Measurements from ENCODE around the gene ALS2.
"Not testable (repeated sequence)": the region's sequence is repeated elsewhere in the genome, so short reads cannot be mapped to it uniquely, and the experiment has no call there.

The ALS2 gene

DNA sequence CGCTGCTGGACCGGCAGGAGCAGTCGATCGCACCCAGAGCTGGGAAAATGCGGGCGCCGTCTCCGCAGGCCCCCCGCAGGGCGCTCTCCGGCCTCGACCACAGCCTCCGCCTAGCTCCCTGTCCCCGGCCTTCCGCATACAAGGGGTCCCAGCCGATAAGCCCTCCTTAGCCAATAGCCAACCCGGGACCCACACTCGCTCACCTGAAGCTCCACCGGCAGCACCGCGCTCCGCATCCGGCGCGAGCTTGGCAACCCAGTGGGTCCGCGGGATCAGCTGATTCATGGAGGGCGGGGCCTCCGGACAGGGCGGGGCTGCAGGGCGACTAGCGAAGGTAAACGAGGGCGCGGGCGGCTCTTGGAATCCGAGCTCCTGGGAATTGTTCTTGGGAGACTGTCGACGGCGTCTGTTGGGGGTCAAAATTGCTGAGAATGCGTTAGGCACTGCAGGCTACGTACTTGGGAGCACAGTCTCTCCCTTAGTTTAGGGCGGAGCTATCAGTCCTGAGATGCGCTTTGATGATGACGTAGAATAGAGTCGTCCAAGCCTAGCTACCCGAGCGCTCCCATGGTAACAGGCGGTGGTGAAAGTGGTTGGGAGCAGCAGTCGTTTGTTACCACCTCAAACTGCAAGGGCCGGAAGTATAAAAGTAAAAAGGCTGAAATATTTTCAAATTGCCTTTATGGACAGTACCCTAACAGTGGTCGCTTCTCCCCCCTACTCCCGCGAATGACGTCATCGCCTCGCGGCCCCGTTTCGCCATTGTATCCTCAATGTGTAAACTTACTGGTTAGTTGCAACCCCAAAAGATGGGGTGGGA is at the start of gene ALS2:
TSS of gene ALS2 (minus strand) at position 260 of the 820 bp plus-strand sequence. CDS start 12,048 bp downstream, outside the sequence.
- in situ Hi-C loops (cut with MboI; ENCODE audit: low pct_unique_long_range_greater_than_20kb, low sequenced_read_pairs) = no loop called here
- DNase-seq = peak; percentile 97

DNA sequence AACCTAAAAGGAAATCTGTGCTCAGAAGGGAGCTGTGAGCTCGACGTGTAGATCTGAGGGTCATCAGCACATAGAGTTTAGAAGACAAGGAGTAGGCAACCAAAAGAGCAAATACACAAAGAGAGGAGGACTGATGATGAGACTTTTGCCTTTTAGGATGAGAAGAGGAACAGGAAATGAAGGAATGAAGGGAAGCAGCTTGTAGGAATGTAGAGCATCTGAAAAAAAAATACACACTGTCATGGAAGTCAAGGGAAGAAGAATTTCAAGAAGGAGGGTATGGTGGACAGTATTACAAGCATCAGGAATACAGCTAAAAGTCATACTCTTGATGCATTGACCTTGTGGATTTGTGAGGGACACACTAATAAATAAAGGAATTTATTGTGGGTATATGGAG is 47.5 kb upstream of the ALS2 start:
- in situ Hi-C loops (cut with MboI; ENCODE audit: low pct_unique_long_range_greater_than_20kb, low sequenced_read_pairs) = no loop called here
- no peak for DNase-seq

DNA sequence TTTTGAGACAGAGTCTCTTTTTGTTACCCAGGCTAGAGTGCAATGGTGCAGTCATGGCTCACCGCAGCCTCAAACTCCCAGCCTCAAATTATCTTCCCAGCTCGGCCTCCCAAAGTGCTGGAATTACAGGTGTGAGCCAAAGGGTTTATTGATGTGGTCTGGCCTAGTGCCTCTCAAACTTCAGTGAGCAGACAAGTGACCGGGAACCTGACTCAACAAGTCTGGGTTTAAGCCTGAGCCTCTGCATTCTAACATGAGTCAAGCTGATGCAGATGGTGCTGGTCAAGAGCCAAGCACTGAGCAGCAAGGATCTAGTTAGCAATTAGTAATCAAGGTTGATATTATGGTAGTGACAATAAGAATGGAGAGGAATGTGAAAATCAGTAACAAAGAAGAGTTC is 46.9 kb upstream of the ALS2 start:
- DNase-seq = no peak
- in situ Hi-C loops (cut with MboI; ENCODE audit: low pct_unique_long_range_greater_than_20kb, low sequenced_read_pairs) = no loop called here

DNA sequence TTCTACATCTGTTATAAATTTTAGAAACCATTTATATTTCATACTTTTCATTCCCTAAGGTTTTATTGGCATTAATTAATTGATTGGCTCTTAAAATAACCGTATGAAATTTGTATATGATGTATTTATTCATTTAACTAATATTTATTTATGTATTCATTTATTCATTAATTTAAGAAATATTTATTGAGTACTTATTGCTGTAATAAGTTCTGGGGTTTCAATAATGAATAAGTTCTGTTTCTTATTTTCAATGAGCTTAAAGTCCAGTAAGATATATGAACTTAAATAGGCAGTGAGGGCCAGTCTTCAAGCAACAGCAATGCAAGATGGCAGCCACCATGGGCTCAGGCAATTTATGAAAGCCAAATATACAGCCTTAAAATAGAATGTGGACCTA is 43.5 kb upstream of the ALS2 start:
- in situ Hi-C loops (cut with MboI; ENCODE audit: low pct_unique_long_range_greater_than_20kb, low sequenced_read_pairs) = no loop called here
- no peak for DNase-seq

DNA sequence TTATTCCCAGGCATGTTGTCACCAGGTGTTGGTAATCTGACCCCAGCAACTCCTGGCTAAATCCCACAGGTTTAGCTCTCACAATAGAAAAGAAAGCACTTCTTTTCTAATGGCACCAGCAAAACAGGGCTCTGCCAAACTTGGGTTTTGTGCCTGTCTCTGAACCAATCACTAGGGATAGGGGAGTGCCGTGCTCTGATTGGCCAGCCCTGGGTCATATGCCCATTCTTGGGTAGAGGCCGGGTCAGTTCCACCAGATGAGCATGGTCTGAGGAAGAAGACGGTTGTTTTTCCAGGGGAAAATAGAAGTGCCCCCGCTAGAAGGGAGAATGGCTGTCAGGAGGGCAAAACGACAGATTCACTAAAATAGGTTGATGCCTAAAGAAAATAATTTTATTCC is 40.3 kb upstream of the ALS2 start:
- in situ Hi-C loops (cut with MboI; ENCODE audit: low pct_unique_long_range_greater_than_20kb, low sequenced_read_pairs) = no loop called here
- DNase-seq = no peak

DNA sequence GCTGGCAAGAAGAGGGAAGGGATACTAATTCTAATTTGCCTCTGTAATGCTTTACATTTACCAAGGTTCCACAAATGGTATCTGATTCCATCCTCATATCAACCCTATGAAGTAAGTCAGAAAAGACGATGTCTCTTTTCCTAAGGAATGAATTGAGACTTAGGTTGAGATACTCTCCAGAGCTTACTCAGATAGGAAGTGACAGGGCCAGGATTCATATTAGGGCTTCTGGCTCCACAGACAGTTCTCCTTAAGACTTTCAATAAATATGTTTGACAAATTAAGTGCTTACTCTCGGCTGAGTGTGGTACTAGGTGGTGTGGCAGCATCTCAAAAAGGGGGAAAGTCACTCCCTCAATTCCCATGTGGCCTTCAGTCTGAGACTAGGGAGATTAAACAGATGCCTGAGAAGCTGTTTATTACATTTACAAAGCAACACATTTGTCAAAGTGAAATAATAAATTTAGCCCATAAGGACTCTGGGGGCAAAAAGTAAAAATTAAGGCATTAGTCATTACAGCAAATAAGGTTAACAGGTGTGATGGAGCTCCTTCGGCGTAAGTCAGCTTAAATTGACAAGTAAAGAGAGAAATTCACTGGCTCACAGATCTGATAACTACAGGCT is 39.8 kb upstream of the ALS2 start:
- in situ Hi-C loops (cut with MboI; ENCODE audit: low pct_unique_long_range_greater_than_20kb, low sequenced_read_pairs) = no loop called here
- DNase-seq = no peak

DNA sequence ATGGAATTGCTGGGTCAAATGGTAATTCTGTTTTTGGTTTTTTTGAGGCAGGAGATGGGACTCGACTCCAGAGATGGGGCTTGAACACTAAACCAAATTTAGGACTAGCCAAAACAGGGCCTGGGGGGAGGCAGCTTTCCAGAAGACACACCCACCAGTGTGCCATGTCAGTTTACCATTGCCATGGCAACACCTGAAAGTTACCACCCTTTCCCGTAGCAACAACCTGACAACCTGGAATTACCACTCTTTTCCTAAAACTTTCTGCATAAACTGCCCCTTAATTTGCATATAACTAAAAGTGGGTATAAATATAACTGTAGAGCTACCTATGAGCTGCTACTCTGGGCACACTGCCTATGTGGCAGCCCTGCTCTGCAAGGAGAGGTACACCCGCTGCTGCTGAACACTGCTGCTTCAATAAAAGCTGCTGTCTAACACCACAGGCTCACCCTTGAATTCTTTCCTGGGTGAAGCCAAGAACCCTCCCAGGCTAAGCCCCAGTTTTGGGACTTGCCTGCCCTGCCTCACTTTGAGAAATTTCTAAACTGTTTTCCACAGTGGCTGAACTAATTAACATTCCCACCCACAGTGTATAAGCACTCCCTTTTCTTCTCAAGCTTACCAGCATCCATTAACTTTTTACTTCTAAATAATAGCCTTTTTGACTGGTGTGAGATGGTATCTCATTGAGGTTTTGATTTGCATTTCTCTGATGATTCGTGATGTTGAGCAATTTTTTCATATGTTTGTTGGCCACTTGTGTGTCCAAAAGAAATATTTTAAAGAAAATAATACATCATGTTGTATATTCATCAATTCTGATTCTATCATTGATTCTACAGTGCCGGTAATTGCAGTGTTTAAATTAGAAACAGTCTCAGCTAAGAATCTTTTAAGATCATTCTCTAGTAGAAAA is 36.2 kb upstream of the ALS2 start:
- in situ Hi-C loops (cut with MboI; ENCODE audit: low pct_unique_long_range_greater_than_20kb, low sequenced_read_pairs) = no loop called here
- DNase-seq = no peak

DNA sequence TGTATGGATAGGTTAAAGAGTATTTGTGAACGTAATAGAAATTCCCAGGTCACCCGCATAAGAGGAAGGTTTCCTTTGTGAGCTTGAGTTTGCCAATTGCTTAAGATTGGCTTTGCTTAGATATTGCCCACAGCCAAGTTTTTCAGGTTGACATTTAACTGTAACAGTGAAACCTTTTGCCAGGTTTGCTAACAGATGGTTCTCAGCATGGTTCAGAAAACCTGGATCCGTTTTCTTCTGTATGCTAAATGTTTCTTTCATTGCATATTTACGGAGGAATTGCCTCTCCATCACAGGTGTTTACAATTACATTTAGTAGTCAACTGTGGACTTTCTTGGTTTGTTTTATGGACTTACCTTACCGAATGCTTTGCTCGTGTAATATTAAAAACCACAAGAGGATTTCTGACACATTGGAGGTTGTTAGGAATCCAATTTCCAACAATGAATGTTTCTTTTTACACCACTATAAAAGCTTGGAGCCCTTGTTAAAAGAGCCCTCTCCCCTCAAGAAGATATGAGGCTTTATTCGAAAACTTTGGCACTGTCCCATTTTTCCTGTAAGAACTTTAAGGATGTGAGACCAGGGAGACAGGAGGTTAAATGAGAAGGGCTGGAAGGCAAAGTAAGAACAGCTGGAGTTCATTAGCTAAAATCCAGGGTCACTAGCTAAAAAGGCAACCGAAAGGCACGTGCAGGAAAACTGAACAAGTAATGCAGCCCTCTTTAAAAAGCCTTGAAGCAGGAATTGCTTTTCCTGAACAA is 33.4 kb upstream of the ALS2 start:
- in situ Hi-C loops (cut with MboI; ENCODE audit: low pct_unique_long_range_greater_than_20kb, low sequenced_read_pairs) = no loop called here
- DNase-seq = no peak

DNA sequence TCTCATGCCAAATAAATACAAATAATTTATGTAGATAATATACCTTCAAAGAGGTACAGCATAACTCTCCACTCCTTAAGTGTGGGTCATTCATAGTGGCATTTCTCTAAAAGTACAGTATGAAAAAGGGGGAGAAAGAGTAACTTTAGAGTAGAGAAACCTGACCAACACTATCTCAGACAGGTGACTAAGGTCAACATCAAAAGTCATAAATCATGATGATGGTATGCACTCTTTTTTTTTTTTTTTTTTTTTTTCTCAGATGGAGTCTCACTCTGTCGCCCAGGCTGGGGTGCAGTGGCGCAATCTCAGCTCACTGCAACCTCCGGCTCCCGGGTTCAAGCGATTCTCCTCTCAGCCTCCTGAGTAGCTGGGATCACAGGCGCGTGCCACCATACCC is 29.9 kb upstream of the ALS2 start:
- DNase-seq; in situ Hi-C loops (cut with MboI; ENCODE audit: low pct_unique_long_range_greater_than_20kb, low sequenced_read_pairs): not testable (repeated sequence)

DNA sequence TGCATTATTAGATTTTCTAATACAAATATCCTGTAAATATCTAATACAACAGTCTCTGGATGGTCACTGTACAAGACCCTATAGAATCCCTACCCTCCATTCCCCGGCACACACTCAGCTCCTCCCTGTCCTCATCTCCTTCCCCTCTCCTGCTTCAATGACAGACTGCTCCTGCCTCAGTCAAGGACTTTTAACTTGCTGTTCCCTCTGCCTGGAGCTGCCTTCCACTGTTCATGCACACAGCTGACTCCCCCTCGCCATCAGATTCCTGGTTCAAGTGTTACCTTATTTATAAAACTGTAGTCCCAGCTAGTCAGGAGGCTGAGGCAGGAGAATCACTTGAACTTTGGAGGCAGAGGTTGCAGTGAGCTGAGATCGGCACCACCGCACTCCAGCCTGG is 28.9 kb upstream of the ALS2 start:
- no peak for DNase-seq
- in situ Hi-C loops (cut with MboI; ENCODE audit: low pct_unique_long_range_greater_than_20kb, low sequenced_read_pairs) = no loop called here

DNA sequence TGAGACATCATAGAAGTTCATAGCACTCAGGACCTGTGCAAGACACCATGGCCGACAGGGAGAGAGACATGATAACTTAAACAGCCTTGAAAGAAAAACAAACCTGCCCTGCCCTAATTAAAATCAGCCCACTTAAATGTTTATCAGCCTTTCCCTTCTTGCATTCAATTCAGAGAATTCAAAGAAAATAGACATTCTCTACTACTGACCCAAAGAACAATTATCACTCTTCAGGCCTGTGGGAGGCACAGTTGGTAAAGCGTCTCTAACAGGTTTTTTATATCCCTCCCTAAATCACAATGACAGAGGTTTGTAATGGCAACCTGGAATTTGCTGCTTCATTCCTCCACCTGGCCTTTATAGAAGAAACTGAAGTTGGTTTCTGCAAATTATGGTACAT is 27.3 kb upstream of the ALS2 start:
- in situ Hi-C loops (cut with MboI; ENCODE audit: low pct_unique_long_range_greater_than_20kb, low sequenced_read_pairs) = no loop called here
- DNase-seq = no peak

DNA sequence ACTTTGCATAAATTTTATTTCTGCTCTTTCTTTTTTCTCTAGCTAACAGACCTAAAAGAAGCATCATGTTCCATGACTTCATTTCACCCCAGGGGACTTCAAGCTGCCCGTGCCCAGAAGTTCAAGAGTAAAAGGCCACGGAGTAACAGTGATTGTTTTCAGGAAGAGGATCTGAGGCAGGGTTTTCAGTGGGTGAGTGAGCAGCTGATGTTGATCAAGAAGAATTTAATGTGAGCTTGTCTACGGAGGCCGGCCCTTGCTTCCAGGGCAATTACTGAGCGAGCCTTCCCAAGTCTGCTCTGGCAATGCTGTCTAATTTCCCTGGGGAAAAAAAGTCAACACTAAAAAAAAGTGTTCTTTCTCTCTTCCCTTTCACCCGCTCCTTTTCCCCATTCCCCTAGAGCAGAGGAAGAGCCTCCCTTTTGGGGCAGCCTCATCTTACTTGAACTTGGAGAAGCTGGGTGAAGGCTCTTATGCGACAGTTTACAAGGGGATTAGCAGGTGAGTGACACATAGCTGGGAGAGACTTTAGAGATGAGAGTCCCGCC is 26.8 kb upstream of the ALS2 start:
- DNase-seq = no peak
- in situ Hi-C loops (cut with MboI; ENCODE audit: low pct_unique_long_range_greater_than_20kb, low sequenced_read_pairs) = no loop called here

DNA sequence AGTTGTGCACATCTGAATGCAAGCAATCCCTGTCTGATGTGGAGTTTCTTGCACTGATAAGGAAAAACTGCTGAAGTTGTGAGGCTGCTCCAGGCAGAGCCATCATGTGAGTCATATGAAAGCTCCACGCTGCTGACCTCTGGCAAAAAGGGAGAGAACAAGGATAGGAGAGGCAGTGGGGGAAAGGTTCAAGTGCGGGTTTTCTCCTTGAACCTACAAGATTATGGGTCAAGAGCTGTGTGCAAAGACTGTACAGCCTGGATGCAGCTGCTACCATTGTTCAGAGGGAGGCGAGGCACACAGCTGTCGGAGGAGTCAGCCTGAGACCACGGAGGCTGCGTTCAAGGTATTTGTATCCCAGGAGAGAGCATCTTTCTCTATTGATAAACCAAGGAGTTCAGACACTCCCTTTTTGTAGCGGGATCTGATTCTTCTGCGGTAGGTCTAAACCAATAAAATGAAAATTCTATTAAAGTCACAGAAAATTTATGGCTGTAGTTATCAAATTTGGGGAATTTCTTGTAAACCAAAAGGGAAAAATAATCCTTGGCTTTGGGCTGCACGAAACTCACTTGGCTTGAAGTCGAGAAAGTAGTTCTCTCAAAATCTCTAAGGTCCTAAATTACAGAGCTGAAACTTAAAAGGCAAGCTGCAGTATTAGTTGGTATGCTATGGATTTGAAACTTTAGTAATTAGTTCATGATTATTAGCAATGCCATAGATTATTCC is 25.9 kb upstream of the ALS2 start, which contains the start of gene CDK15:
TSS of gene CDK15 (plus strand) at position 96 of the 729 bp plus-strand sequence. CDS start at position 224, 128 bp downstream.
- DNase-seq = no peak
- in situ Hi-C loops (cut with MboI; ENCODE audit: low pct_unique_long_range_greater_than_20kb, low sequenced_read_pairs) = no loop called here

DNA sequence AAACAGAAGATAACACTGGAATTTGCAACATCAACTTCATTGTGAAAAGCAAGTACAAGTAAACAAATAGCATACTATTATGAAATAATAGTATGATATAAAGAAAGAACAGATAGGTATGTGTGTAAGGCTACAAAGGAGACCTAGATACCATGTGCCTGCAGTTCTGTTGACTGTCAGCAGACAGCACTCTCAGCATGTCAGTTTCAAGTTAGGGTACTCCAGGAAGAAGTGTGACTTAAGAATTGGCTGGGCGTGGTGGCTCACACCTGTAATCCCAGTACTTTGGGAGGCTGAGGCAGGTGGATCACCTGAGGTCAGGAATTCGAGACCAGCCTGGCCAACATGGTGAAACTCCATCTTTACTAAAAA is 18.2 kb upstream of the ALS2 start:
- in situ Hi-C loops (cut with MboI; ENCODE audit: low pct_unique_long_range_greater_than_20kb, low sequenced_read_pairs) = not testable (repeated sequence)
- peak; percentile 28 for DNase-seq

DNA sequence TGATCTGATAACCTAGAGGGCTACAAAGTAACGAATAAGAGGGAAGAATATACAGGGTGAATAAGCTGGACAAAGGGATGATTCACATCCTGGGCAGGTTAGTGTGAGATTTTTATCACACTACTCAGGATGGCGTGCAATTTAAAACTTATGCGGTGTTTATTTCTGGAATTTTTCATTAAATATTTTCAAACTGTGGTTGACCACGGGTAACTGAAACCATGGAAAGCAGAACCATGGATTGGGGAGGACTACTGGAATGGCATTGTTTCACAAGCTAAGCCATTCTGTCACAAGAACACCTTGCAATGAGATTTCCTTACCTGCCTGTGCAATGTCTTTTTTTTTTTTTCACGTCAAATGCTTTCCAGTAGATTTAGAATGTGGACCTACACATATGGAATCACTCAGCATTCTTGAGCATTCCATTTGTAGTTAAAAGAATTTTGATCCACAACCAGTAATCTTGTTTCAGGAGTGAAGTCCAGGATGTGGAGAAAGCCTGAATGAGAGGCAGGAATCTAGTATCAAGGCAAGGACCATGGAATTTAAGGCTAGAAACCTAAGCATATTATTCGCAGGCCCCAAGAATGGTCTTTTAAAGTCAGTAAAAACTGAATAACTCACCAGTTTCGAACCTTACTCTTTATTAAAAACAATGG is 17.6 kb upstream of the ALS2 start:
- DNase-seq = no peak
- in situ Hi-C loops (cut with MboI; ENCODE audit: low pct_unique_long_range_greater_than_20kb, low sequenced_read_pairs) = no loop called here

DNA sequence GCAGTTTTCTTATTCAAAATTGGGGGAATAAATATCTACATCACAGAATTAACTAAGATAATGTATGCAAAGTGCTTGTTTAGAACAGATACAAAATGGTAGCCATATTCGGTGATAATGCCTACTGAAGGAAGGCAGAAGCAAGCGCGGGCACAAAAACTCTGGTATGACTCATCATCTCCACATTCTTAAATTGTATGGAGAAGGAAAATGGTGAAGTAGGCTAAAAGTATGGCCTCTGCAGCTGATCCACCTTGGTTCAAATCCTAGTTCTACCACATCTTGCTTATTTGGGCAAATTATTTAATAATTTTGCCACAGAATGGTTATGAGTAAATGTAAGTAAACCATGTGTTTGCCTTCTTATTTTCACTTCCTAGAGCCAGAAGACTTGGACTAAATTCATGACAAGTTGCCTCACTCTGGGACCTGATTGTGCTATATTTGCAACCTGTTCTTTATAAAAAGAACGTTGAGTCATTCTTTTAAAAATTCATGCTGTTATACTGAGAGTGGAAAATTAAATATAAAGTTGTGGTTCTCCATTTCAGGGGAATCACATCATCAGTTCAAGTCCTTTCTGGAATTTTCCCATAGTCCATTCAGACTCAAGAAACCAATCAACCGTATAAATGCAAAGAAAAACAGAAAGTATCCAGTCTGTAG is 16.6 kb upstream of the ALS2 start:
- in situ Hi-C loops (cut with MboI; ENCODE audit: low pct_unique_long_range_greater_than_20kb, low sequenced_read_pairs) = no loop called here
- no peak for DNase-seq

DNA sequence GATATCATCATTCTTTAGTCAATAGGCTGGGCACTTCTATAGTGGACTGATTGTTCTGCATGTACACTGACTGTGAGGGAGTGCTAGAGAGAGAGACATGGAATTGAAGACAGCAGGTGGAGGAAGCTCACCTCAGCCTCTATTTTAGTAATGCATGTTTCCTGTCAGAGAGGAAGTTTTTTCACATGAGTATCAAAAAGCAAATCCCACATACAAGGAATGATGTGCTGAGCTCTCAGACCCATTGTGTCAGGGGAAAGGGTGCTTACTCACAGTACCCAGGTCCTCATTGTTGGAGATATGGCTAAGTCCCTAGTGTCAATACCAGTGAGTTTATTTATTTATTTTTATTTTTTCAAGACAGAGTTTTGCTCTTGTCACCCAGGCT is 15.7 kb upstream of the ALS2 start:
- no peak for DNase-seq

More for the DNA sequence above, 15.7 kb upstream of the ALS2 start:
- in situ Hi-C loops (cut with MboI; ENCODE audit: low pct_unique_long_range_greater_than_20kb, low sequenced_read_pairs) = no loop called here

Data from KBM-7 (cell line).